ENCODE measurements around the gene PLCG1.

PLCG1 gene

GRCh38 chr20:41219824-41220223 lies 82.5 kb downstream of the PLCG1 start:
- no peak for DNase-seq

GRCh38 chr20:41221614-41222218 lies 84.4 kb downstream of the PLCG1 start:
- DNase-seq: no peak

GRCh38 chr20:41222296-41222695 lies 85.0 kb downstream of the PLCG1 start:
- no peak for DNase-seq

- DNase-seq: no peak
Measured at GRCh38 chr20:41222703-41223102, 85.4 kb downstream of the PLCG1 start.

GRCh38 chr20:41223112-41223511 lies 85.8 kb downstream of the PLCG1 start:
- DNase-seq: no peak

- no peak for DNase-seq
Measured at GRCh38 chr20:41224281-41224680, 86.9 kb downstream of the PLCG1 start.

GRCh38 chr20:41225091-41225490 lies 87.7 kb downstream of the PLCG1 start:
- DNase-seq: no peak

- no peak for DNase-seq
Measured at GRCh38 chr20:41226426-41226825, 89.1 kb downstream of the PLCG1 start.
